Liver (tissue), 3 donors: ENCODE measurements around the gene FUT7.

Experiments used
- ATF3 ChIP-seq: IDR thresholded peaks from 2 replicates; pipeline ENCODE4 v1.6.1; 2016; ENCODE audit warnings: antibody characterized with exemption
- CTCF ChIP-seq: fragments of 150-350 bp; IDR thresholded peaks from 2 replicates; pipeline ENCODE4 v1.5.1; 2017; ENCODE audit warnings: improper control_type of control experiment, low read depth, low read length; ENCODE audit not compliant: missing input control
- MAX ChIP-seq: IDR thresholded peaks from 2 replicates; pipeline ENCODE4 v1.6.1; 2016; ENCODE audit warnings: antibody characterized with exemption
- NR2F2 ChIP-seq: IDR thresholded peaks from 2 replicates; pipeline ENCODE4 v1.6.1; 2016; ENCODE audit warnings: antibody characterized with exemption
- SP1 ChIP-seq: IDR thresholded peaks from 2 replicates; pipeline ENCODE4 v1.6.1; 2018; ENCODE audit warnings: antibody characterized with exemption, mild to moderate bottlenecking
- TAF1 ChIP-seq: conservative IDR thresholded peaks from 2 replicates; pipeline ENCODE4 v1.6.1; 2016; ENCODE audit warnings: antibody characterized with exemption, mild to moderate bottlenecking
- YY1 ChIP-seq: IDR thresholded peaks from 2 replicates; pipeline ENCODE4 v1.6.1; 2016; ENCODE audit warnings: antibody characterized with exemption, mild to moderate bottlenecking
- donor health status: healthy.
- donor health status: healthy.

- TF ChIP-seq CTCF, result no peak
- TF ChIP-seq YY1, result no peak
- no peak for TF ChIP-seq ATF3
- TF ChIP-seq TAF1, result no peak
- no peak for TF ChIP-seq MAX
- TF ChIP-seq NR2F2, result no peak
- no peak for TF ChIP-seq SP1
Measured at GRCh38 chr9:136983656-136984314, 48.1 kb downstream of the FUT7 start.
